Activated CD8-positive, alpha-beta T cell treated with anti-CD3 and anti-CD28 coated beads for 36 hours (primary cell): ENCODE results near the gene SYT1. TPM values are rescaled to one million over a fixed set of nuclear protein-coding genes. Genes with fewer than 3 reads are reported as not detected.

Experiments
- ATAC-seq: fragments of 200-7000 bp; cut with Tn5 transposase; one replicate; pipeline ENCODE4 v1.10.0; 2021; ENCODE audit warnings: mild to moderate bottlenecking, moderate library complexity
- CTCF ChIA-PET: fragments of 350-600 bp; sonication (Branson Sonifier 250); formaldehyde crosslinking; loops from one replicate; lab custom pipeline; 2021; ENCODE audit warnings: antibody characterized with exemption; lab: Charles Lee
- POLR2A ChIA-PET: fragments of 350-600 bp; sonication (Branson Sonifier 250); formaldehyde crosslinking; loops from one replicate; lab custom pipeline; 2021; ENCODE audit warnings: antibody characterized with exemption; lab: Charles Lee
- DNase-seq: peaks from one replicate; pipeline ENCODE4 v3.0.0-alpha.2; 2020
- H3K27ac Mint-ChIP-seq: one replicate; pipeline ENCODE4 v1.8.0; 2021; ENCODE audit warnings: mild to moderate bottlenecking, mixed read lengths
- H3K27me3 Mint-ChIP-seq: one replicate; pipeline ENCODE4 v1.8.0; 2021; ENCODE audit warnings: mixed read lengths
- H3K36me3 Mint-ChIP-seq: one replicate; pipeline ENCODE4 v1.8.0; 2021; ENCODE audit warnings: low read depth, mixed read lengths
- H3K4me1 Mint-ChIP-seq: one replicate; pipeline ENCODE4 v1.8.0; 2021; ENCODE audit warnings: low read depth, mixed read lengths
- H3K4me3 Mint-ChIP-seq: one replicate; pipeline ENCODE4 v1.8.0; 2021; ENCODE audit warnings: mild to moderate bottlenecking, moderate library complexity, mixed read lengths
- H3K9me3 Mint-ChIP-seq: one replicate; pipeline ENCODE4 v1.8.0; 2021; ENCODE audit warnings: mixed read lengths
- intact Hi-C: fragments of 100-400 bp; cut with micrococcal nuclease; formaldehyde crosslinking; loops from one replicate; pipeline ENCODE4 v1.10.0; 2022
- total RNA-seq, 2 experiments: library from RNA; stranded (reverse); gene quantifications; one replicate each; pipeline ENCODE4 v1.2.3, GENCODE V29; 2021
- TF ChIP-seq, protein P1 (sequence below): fragments of 200-600 bp; IDR thresholded peaks from one replicate; pipeline ENCODE4 v1.8.0; 2022; ENCODE audit warnings: antibody characterized with exemption, mild to moderate bottlenecking

Gene SYT1
- total RNA-seq, 2 experiments from 2014 or later, result not detected

GRCh38 chr12:79351251-79351650, 486.7 kb downstream of the SYT1 start:
- ChIA-PET POLR2A (no interaction called here), CTCF (no interaction called here)
- H3K27ac Mint-ChIP-seq, result no peak overlapping the region
- no peaks in the 10 kb centered on the region for H3K27me3 Mint-ChIP-seq
- H3K4me1 Mint-ChIP-seq, result no peaks in the 10 kb centered on the region
- no peak overlapping the region for H3K4me3 Mint-ChIP-seq
- ATAC-seq (no peak), DNase-seq (no peak)
- H3K9me3 Mint-ChIP-seq, result no peaks in the 10 kb centered on the region
- H3K36me3 Mint-ChIP-seq, result no peaks in the 10 kb centered on the region
- intact Hi-C loops, result no loop called here
- TF ChIP-seq, protein P1, sequence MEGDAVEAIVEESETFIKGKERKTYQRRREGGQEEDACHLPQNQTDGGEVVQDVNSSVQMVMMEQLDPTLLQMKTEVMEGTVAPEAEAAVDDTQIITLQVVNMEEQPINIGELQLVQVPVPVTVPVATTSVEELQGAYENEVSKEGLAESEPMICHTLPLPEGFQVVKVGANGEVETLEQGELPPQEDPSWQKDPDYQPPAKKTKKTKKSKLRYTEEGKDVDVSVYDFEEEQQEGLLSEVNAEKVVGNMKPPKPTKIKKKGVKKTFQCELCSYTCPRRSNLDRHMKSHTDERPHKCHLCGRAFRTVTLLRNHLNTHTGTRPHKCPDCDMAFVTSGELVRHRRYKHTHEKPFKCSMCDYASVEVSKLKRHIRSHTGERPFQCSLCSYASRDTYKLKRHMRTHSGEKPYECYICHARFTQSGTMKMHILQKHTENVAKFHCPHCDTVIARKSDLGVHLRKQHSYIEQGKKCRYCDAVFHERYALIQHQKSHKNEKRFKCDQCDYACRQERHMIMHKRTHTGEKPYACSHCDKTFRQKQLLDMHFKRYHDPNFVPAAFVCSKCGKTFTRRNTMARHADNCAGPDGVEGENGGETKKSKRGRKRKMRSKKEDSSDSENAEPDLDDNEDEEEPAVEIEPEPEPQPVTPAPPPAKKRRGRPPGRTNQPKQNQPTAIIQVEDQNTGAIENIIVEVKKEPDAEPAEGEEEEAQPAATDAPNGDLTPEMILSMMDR, result no peak

GRCh38 chr12:79356216-79356615, 491.6 kb downstream of the SYT1 start:
- DNase-seq (no peak), ATAC-seq (no peak)
- TF ChIP-seq, protein P1, result no peak
- CTCF ChIA-PET, result no interaction called here
- Mint-ChIP-seq H3K36me3 (no peaks in the 10 kb centered on the region), H3K4me1 (no peaks in the 10 kb centered on the region), H3K4me3 (no peak overlapping the region), H3K27ac (no peak overlapping the region), H3K27me3 (no peaks in the 10 kb centered on the region), H3K9me3 (no peaks in the 10 kb centered on the region)
- POLR2A ChIA-PET, result no interaction called here
- intact Hi-C loops, result no loop called here

DNA sequence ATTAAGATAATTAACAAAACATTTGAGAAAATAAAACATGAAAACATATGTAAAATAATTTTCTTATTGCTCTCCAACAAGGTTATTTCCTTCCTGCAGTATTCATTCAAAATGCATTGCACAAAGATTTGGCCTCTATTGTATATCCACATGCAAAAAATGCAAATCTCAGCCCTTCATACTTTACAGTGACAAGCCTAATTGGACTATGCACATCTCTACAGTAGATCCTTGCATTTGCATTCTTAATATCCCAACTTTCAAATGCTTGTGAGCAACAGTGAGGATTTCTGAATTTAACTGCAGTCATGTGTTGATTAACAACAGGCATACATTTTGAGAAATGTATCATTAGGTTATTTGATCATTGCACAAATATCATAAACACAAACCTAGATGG, 492.5 kb downstream of the SYT1 start:
- no peak overlapping the region for H3K27ac Mint-ChIP-seq

GRCh38 chr12:79358716-79359300, 494.2 kb downstream of the SYT1 start:
- no peak for ATAC-seq

More for the DNA sequence above, 492.5 kb downstream of the SYT1 start:
- Mint-ChIP-seq H3K4me3 (no peak overlapping the region), H3K4me1 (no peaks in the 10 kb centered on the region), H3K36me3 (no peaks in the 10 kb centered on the region), H3K9me3 (no peaks in the 10 kb centered on the region), H3K27me3 (no peaks in the 10 kb centered on the region)
- ChIA-PET CTCF (no interaction called here), POLR2A (no interaction called here)
- no peak for DNase-seq
- TF ChIP-seq, protein P1, result no peak
- no peak for ATAC-seq
- intact Hi-C loops, result no loop called here

GRCh38 chr12:79360286-79360685, 495.7 kb downstream of the SYT1 start:
- Mint-ChIP-seq H3K27me3 (no peaks in the 10 kb centered on the region), H3K36me3 (no peaks in the 10 kb centered on the region), H3K9me3 (no peaks in the 10 kb centered on the region), H3K27ac (no peak overlapping the region), H3K4me1 (no peaks in the 10 kb centered on the region), H3K4me3 (no peak overlapping the region)
- intact Hi-C loops, result no loop called here
- CTCF ChIA-PET, result no interaction called here
- TF ChIP-seq, protein P1, result no peak
- ATAC-seq, result no peak
- no peak for DNase-seq
- POLR2A ChIA-PET, result no interaction called here

More at GRCh38 chr12:79358716-79359300, 494.2 kb downstream of the SYT1 start:
- Mint-ChIP-seq H3K27ac (no peak overlapping the region), H3K4me3 (no peak overlapping the region), H3K4me1 (no peaks in the 10 kb centered on the region), H3K27me3 (no peaks in the 10 kb centered on the region), H3K36me3 (no peaks in the 10 kb centered on the region), H3K9me3 (no peaks in the 10 kb centered on the region)
- CTCF ChIA-PET, result interaction anchor here (1.4 kb wide), 1 partner anchor 15 kb away, joined by 4 read pairs; no protein-coding TSS in a partner anchor
- TF ChIP-seq, protein P1, result no peak
- DNase-seq, result no peak
- intact Hi-C loops, result no loop called here
- POLR2A ChIA-PET, result no interaction called here
